HepG2 (cell line): ENCODE data around the gene TOMM20. TPM values are rescaled to one million over a fixed set of nuclear protein-coding genes. Genes with fewer than 3 reads are reported as not detected.

Experiments
- BHLHE40 ChIP-seq: IDR thresholded peaks from 2 replicates; pipeline ENCODE4 v1.6.1; 2011; ENCODE audit warnings: low read length, improper control_type of control experiment
- CREB3 ChIP-seq: sonication (generic); formaldehyde crosslinking; IDR thresholded peaks from 2 replicates; pipeline ENCODE4 v1.5.0; 2020; ENCODE audit warnings: missing genetic modification reagents
- FIP1L1 ChIP-seq: fragments of 200-400 bp; formaldehyde crosslinking; IDR thresholded peaks from 2 replicates; pipeline ENCODE4 v1.6.1; 2018; ENCODE audit warnings: low read depth, mild to moderate bottlenecking, low read length, moderate library complexity, borderline replicate concordance; ENCODE audit not compliant: insufficient read depth
- SMAD3 ChIP-seq: sonication (generic); formaldehyde crosslinking; IDR thresholded peaks from 2 replicates; pipeline ENCODE4 v1.4.0; 2020; ENCODE audit warnings: missing genetic modification reagents
- SNAI1 ChIP-seq: sonication (generic); formaldehyde crosslinking; IDR thresholded peaks from 2 replicates; pipeline ENCODE4 v1.5.0; 2020; ENCODE audit warnings: mild to moderate bottlenecking, missing genetic modification reagents, borderline replicate concordance
- ZBTB25 ChIP-seq: IDR thresholded peaks from 2 replicates; pipeline ENCODE4 v1.6.1; 2018; ENCODE audit warnings: missing genetic modification reagents
- ZNF253 ChIP-seq: sonication (generic); formaldehyde crosslinking; IDR thresholded peaks from 2 replicates; pipeline ENCODE4 v1.8.0; 2022; ENCODE audit warnings: mild to moderate bottlenecking, missing genetic modification reagents, borderline replicate concordance
- ZNF318 ChIP-seq: sonication (generic); formaldehyde crosslinking; IDR thresholded peaks from 2 replicates; pipeline ENCODE4 v1.4.0; 2020; ENCODE audit warnings: mild to moderate bottlenecking, missing genetic modification reagents
- ZNF572 ChIP-seq: sonication (generic); formaldehyde crosslinking; IDR thresholded peaks from 2 replicates; pipeline ENCODE4 v1.5.1; 2020; ENCODE audit warnings: mild to moderate bottlenecking, missing genetic modification reagents
- polyA plus RNA-seq, 8 experiments: library from polyadenylated mRNA; depleted of rRNA in 3 of 8; stranded (reverse) in 7 of 8; unstranded in 1 of 8; fragments of >200 nt; fragmentation: Illumina TruSeq in 4 of 8; extraction: Trizol in 4 of 8; gene quantifications; 2 replicates each; pipeline versions ENCODE4 v1.2.1 to v1.2.3, GENCODE V29; 2011 to 2016; ENCODE audit warnings: low read depth in 4 of 8, missing spikeins in 1 of 8, mixed read lengths in 1 of 8; ENCODE audit not compliant: insufficient read depth in 1 of 8
- total RNA-seq, 5 experiments: library from RNA; depleted of rRNA; stranded (reverse); fragments of >200 nt; fragmentation: Illumina TruSeq; extraction: Trizol; gene quantifications; 2 replicates each; pipeline ENCODE4 v1.2.3, GENCODE V29; 2016; ENCODE audit warnings: low read depth in 1 of 5
- TF ChIP-seq, protein P1 (sequence below): sonication (generic); formaldehyde crosslinking; IDR thresholded peaks from 2 replicates; pipeline ENCODE4 v1.4.0; 2020; ENCODE audit warnings: mild to moderate bottlenecking, missing genetic modification reagents
- TF ChIP-seq, protein P2 (sequence below): fragments of 450-650 bp; IDR thresholded peaks from 2 replicates; pipeline ENCODE4 v1.6.1; 2017

The TOMM20 gene
- total and polyA plus RNA-seq, 2 of the 13 experiments (the other 11 are each of a cell fraction or from before 2014, with no cell fraction given): 153 to 376 TPM

DNA sequence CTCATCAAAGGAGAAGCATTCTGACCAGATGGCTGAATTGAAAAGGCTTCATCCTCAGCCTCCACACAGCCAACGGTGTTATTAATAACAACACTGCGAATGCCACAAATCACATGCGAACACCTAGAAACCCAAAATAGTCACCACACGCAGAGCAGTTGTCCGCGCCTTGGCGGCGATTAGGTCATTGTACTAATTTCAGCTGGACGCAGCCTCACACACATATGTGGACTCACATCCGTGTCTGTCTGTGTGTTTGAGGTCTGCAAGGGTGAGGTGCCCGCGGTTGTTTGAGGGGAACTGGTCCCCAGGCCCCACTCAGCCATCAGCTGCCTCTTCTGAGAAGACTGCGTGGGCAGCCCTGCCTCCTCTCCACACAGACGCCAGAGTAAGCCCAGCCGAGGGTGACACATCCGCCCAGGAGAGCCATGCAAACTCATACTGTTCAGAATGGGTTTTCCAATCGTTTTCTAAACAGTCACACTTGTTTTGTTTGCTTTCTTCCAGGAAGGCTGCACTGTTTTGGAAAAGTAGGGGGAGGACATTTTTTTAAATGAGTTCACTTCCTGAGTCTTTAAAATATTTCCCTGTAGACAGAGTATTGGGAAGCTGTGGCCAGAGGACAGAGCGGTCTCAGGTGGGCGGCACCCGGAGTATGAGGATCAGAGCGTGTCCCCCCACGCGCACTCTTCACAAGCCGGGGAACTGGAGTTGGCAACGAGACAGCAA, 53.4 kb downstream of the TOMM20 start (continued):
- TF ChIP-seq ZNF253 (no peak), SMAD3 (no peak), FIP1L1 (peak; percentile 37; the same call in 1 of the 2 replicates), CREB3 (CRISPR knock-in tag) (no peak), BHLHE40 (0 out of 2 replicates have a peak, but pooled peaks have one; percentile 16), ZNF318 (CRISPR knock-in tag) (no peak), ZNF572 (CRISPR knock-in tag) (no peak), SNAI1 (CRISPR knock-in tag) (no peak), ZBTB25 (peak; percentile 38; the same call in 1 of the 2 replicates)
- TF ChIP-seq, protein P1, sequence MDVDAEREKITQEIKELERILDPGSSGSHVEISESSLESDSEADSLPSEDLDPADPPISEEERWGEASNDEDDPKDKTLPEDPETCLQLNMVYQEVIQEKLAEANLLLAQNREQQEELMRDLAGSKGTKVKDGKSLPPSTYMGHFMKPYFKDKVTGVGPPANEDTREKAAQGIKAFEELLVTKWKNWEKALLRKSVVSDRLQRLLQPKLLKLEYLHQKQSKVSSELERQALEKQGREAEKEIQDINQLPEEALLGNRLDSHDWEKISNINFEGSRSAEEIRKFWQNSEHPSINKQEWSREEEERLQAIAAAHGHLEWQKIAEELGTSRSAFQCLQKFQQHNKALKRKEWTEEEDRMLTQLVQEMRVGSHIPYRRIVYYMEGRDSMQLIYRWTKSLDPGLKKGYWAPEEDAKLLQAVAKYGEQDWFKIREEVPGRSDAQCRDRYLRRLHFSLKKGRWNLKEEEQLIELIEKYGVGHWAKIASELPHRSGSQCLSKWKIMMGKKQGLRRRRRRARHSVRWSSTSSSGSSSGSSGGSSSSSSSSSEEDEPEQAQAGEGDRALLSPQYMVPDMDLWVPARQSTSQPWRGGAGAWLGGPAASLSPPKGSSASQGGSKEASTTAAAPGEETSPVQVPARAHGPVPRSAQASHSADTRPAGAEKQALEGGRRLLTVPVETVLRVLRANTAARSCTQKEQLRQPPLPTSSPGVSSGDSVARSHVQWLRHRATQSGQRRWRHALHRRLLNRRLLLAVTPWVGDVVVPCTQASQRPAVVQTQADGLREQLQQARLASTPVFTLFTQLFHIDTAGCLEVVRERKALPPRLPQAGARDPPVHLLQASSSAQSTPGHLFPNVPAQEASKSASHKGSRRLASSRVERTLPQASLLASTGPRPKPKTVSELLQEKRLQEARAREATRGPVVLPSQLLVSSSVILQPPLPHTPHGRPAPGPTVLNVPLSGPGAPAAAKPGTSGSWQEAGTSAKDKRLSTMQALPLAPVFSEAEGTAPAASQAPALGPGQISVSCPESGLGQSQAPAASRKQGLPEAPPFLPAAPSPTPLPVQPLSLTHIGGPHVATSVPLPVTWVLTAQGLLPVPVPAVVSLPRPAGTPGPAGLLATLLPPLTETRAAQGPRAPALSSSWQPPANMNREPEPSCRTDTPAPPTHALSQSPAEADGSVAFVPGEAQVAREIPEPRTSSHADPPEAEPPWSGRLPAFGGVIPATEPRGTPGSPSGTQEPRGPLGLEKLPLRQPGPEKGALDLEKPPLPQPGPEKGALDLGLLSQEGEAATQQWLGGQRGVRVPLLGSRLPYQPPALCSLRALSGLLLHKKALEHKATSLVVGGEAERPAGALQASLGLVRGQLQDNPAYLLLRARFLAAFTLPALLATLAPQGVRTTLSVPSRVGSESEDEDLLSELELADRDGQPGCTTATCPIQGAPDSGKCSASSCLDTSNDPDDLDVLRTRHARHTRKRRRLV (CRISPR knock-in tag): 0 out of 2 replicates have a peak, but pooled peaks have one; percentile 10
- TF ChIP-seq, protein P2, sequence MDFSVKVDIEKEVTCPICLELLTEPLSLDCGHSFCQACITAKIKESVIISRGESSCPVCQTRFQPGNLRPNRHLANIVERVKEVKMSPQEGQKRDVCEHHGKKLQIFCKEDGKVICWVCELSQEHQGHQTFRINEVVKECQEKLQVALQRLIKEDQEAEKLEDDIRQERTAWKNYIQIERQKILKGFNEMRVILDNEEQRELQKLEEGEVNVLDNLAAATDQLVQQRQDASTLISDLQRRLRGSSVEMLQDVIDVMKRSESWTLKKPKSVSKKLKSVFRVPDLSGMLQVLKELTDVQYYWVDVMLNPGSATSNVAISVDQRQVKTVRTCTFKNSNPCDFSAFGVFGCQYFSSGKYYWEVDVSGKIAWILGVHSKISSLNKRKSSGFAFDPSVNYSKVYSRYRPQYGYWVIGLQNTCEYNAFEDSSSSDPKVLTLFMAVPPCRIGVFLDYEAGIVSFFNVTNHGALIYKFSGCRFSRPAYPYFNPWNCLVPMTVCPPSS: no peak
